K562 (cell line): ENCODE results near the gene NENF.

ENCODE experiments used
- ATF6 ChIP-seq: sonication (generic); formaldehyde crosslinking; IDR thresholded peaks from 2 replicates; pipeline ENCODE4 v1.4.0; 2020; ENCODE audit warnings: mild to moderate bottlenecking, missing genetic modification reagents
- CTCF ChIP-seq, 3 experiments: IDR thresholded peaks in 2 of 3; conservative IDR thresholded peaks in 1 of 3; 2 replicates each; pipeline ENCODE4 v1.5.1; 2011 to 2012; ENCODE audit warnings: low read length in 3 of 3, mild to moderate bottlenecking in 3 of 3, control low read depth in 2 of 3, improper control_type of control experiment in 1 of 3, inconsistent platforms in 1 of 3, low read depth in 1 of 3, mixed read lengths in 1 of 3, moderate library complexity in 1 of 3; ENCODE audit not compliant: insufficient read depth in 2 of 3
- ETV5 ChIP-seq: sonication (generic); formaldehyde crosslinking; IDR thresholded peaks from 2 replicates; pipeline ENCODE4 v1.4.0; 2020; ENCODE audit warnings: low read depth, mild to moderate bottlenecking, missing genetic modification reagents
- HMGXB4 ChIP-seq: sonication (generic); formaldehyde crosslinking; IDR thresholded peaks from 2 replicates; pipeline ENCODE4 v1.8.1; 2023; ENCODE audit warnings: mild to moderate bottlenecking, missing genetic modification reagents
- HNRNPK ChIP-seq: fragments of 200-400 bp; formaldehyde crosslinking; IDR thresholded peaks from one replicate; pipeline ENCODE4 v1.6.1; 2018; ENCODE audit warnings: mild to moderate bottlenecking, low read depth, low read length; ENCODE audit not compliant: poor library complexity, severe bottlenecking
- NBN ChIP-seq: fragments of 450-650 bp; IDR thresholded peaks from 2 replicates; pipeline ENCODE4 v1.6.1; 2016; ENCODE audit warnings: low read depth, mild to moderate bottlenecking
- PHB ChIP-seq: fragments of 250-450 bp; sonication (Bioruptor Pico); IDR thresholded peaks from 2 replicates; pipeline ENCODE4 v1.5.0; 2021
- POLR2A ChIP-seq: fragments of 450-650 bp; conservative IDR thresholded peaks from 2 replicates; pipeline ENCODE4 v1.6.1; 2016
- RNF219 ChIP-seq: fragments of 250-450 bp; sonication (Bioruptor Pico); IDR thresholded peaks from 2 replicates; pipeline ENCODE4 v1.5.0; 2022; ENCODE audit warnings: mild to moderate bottlenecking
- STAG1 ChIP-seq: sonication (generic); formaldehyde crosslinking; IDR thresholded peaks from 2 replicates; pipeline ENCODE4 v1.5.0; 2020; ENCODE audit warnings: missing genetic modification reagents, borderline replicate concordance
- ZFX ChIP-seq: sonication (generic); formaldehyde crosslinking; IDR thresholded peaks from 2 replicates; pipeline ENCODE4 v1.8.0; 2022; ENCODE audit warnings: mild to moderate bottlenecking, missing genetic modification reagents, moderate library complexity
- ZNF253 ChIP-seq: fragments of 250-450 bp; sonication (Bioruptor Pico); conservative IDR thresholded peaks from 2 replicates; pipeline ENCODE4 v1.6.1; 2021; ENCODE audit warnings: mild to moderate bottlenecking

GRCh38 chr1:212388985-212389716 is 43.6 kb upstream of the NENF start:
- TF ChIP-seq HMGXB4 (no peak), NBN (no peak), ZFX (CRISPR knock-in tag) (no peak), CTCF (IDR thresholded peaks at IDR 0.05 in 2 of 3, conservative IDR thresholded peaks at IDR 0.05 in 1 of 3; ENCODE audit: insufficient read depth in 2 of 3, low read depth in 1 of 3, low read length in 3 of 3) (no peak), STAG1 (CRISPR knock-in tag) (no peak), PHB (no peak), RNF219 (CRISPR knock-in tag) (no peak), ZNF253 (no peak), POLR2A (no peak), ETV5 (CRISPR knock-in tag) (no peak), ATF6 (CRISPR knock-in tag) (no peak), HNRNPK (no peak)
